Loucy (cell line): Measurements from ENCODE around the gene KDM4C.

Source experiments
- CTCF ChIP-seq: fragments of 200-600 bp; sonication (generic); conservative IDR thresholded peaks from 2 replicates; pipeline ENCODE4 v1.5.1; 2014; ENCODE audit warnings: mild to moderate bottlenecking, antibody characterized with exemption, low read length
- EZH2phosphoT487 ChIP-seq: fragments of 200-600 bp; IDR thresholded peaks from 2 replicates; pipeline ENCODE4 v1.6.1; 2018; ENCODE audit warnings: antibody characterized with exemption, mild to moderate bottlenecking, moderate library complexity, borderline replicate concordance

- no peak for TF ChIP-seq CTCF
- TF ChIP-seq EZH2phosphoT487 = no peak
Observed at GRCh38 chr9:7145361-7146069, 387.7 kb downstream of the KDM4C start.
